Posterior cingulate gyrus (tissue), 11 donors: ENCODE measurements around the gene SNX20.

Experiments used
- DNase-seq, 10 donors: peaks; one replicate each; pipeline versions ENCODE4 v3.0.0 to v3.0.0-alpha.2; 2020 to 2021; ENCODE audit warnings: mixed read lengths in 3 of 10
- intact Hi-C: fragments of 100-400 bp; cut with DNase I; formaldehyde crosslinking; loops from one replicate; pipeline ENCODE4 v1.15.1; 2023

SNX20 gene

DNA sequence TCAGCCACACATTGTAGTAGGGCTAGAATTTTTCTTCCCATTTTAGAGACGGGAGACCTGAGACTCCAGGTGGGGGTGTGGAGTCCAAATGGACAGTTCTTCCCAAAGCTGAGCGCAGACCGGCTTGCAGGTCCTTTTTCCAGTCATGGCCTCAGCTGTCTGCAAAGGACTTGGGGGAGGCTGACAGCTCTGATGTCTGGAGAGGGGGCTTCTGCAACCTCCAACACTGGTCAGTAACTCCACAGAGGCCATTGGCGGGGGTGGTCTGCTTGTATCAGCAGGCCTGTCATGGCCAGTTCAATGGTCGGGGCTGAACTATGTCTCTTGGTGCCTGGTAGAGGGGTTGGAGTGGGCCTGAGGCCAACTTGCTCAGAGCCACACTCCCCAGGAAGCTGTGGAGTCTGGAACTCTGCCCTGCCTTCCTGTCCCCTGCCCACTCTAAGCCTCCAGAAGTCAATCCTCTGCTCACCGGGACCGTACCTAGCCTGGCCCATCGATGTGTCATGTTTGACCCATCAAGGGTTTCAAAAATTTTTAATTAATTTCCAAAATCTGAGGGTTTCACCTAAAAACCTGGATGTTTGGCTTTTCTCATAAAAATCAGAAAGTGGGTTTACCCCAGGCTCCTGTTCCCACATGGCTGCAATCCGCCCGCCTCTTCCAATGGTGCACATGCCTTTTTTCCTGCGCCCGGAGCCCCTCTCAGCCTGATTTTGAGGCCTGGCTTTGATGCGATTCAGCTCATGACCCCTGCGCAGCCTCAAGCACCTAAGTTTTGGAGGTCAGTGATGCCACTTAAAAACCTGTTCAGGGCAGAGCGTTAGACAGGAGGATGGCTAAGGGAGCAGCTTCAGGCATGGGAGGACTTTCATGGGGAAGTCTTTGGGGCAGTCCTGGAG is 39.9 kb downstream of the SNX20 start:
- DNase-seq, result no peak
- intact Hi-C loops, result no loop called here

DNA sequence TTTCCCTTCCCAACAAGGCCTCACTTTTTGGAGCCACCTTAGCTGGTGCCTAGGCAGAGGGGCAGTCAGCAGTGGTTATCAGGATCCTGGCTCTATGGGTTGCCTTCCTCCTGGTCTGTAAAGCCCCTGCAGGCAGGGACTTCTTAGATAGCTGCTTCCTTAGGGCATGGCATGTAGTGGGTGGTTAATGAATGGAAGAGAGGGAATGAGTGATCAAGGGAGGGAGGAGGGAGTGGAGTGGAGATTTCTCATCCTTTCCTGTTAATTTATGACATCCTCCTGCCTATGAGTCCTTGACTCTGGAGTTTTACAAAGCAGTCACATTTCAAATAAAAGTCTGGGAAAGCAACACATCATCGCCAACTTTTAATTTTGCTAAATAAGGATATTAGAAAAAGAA is 40.7 kb downstream of the SNX20 start:
- DNase-seq, result no peak
- intact Hi-C loops, result no loop called here

DNA sequence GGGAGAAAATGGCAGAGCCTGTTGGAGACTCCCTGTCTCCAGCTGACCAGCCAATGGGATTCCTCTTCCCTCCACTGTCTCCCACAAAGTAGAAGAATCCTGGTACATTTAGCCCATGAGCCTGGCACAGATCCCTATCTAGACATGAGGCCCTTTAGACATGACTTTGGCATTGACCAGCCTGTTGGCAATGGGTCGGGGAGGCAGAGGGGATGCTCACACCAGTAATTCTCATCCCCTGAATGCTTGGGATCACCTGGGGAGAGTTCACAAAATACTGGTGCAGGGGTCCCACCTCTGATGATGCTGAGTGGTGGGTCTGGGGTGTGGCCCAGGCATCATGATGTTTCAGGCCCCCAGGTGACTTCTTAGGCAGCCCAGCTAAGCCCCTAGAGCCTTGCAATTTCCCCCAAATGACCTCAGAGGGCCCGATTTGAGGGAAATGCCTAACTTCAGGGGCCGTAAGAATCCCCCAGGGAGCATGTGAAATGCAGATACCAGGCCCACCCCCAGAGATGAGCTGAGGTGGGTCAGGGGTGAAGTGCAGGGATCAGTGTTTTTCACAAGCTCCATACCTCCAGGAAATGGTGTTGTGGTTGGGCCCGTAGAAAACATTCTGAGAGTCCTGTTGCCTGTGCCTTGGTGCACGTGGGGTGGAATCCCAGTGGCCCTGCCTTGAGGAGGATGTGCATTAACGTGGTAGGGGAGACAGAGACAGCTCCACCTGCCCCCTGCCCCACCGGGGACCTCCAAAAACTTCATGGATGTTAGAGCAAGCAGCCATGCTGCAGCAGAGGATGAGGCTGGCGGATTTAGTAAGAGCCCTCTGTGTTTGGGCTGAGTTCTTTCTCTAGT is 42.1 kb downstream of the SNX20 start:
- no peak for DNase-seq
- intact Hi-C loops, result no loop called here

DNA sequence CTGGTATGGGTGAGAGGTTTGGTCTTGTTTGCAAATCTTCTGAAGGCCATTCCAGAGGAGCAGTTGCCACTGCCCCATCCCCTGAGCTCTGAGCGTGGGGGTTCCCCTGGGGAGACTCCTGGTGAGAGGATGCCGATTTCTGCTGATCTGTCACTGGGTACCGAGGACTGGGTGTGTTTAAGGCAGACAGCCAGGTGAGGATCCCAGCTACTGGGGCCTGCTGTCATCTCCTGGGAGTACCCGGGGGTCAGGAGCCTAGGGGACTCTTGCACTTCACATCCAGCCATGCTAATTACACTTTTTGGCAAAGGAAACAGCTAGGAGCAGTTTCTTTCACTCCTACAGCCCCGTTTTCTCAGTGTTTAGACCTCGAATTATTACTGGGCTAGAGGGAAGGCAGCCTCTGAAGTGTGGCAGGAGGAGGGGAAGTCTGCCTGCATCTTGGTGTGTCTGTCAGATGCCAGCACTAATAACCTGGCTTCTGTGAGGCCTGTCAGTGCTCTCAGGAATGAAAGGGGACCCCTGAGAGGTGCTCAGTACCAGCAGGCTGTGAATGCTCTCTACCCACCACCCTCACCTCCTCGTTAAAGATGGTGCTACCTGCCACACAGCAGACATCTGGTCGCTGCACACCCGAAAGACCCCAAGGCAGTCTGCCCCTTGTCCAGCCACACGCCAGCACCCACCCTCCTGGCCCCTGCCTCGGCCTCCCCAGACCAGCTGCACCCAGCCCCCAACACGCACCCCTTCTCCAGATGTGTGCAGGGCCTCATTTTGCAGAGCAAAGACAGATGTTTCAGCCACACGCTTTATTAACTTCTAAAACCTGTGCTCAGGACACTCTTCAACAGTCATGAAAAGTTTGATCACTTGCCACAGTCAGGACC is 43.2 kb downstream of the SNX20 start:
- DNase-seq, result no peak
- intact Hi-C loops, result no loop called here

DNA sequence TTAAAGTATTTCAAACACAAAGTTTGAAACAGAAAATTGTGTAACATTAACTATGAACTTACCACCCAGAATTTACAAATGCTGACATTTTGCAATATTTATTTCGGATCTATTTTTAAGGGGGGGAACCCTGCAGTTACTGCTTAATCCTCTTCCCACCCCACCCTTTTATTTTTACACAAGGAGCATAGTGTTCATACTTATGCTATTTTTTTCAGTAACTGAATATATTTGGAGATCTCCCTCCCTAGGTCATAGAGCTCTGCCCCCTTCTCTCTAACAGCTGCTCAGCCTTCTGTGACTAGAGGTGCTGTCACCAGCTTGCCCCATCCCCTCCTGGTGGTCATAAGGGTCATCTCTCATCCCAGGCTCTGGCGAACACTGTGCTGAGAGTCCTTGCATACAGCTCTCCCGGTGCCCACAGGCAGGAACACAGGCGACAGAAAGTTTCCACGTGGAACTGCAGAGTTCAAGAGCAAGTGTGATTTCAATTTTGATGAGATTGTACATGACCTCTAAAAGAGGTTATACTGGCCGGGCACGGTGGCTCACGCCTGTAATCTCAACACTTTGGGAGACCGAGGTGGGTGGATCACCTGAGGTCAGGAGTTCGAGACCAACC is 44.2 kb downstream of the SNX20 start:
- DNase-seq, result no peak
- intact Hi-C loops, result no loop called here

DNA sequence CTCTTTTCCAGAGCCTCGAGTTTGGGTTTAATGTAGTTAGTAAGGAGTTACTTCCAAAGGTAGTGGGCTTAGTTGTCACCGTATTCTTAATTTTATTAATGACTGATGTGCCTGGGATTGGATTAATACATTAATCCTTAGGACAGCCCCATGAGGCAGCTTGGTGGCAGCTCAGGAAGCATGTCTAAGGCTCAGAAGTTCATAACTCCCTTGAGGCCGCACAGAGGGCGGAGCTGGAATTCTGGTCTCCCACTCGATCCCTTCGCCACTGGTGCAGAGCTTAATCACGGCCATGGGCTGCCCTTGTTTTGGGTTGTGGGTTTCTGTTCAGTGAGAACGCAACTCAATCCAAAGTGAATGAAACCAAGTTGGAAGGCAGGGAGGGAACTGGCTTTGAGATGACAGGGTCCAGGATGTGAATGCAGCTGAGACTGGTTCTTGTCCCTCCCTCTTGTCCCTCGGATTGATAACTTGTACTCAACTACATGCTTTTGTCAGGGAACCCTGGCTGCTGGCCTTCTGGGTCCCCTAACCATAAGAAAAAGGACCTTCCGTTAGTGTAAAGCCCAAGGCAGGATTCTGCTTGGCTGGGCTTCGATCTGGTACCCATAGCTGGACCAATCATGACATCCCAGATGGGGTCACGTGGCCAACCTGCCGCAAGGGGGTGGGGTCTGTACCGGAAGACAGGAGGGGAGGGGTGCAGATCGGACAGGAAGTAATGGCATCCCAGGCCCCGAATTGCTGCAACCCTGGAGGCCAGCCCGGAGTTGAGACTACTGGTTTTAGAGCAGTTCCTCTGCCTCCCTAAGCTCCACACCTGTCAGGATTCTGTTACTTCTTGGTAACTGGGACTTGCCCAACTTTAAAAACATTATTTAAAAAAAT is 45.4 kb downstream of the SNX20 start:
- no peak for DNase-seq
- intact Hi-C loops, result no loop called here

DNA sequence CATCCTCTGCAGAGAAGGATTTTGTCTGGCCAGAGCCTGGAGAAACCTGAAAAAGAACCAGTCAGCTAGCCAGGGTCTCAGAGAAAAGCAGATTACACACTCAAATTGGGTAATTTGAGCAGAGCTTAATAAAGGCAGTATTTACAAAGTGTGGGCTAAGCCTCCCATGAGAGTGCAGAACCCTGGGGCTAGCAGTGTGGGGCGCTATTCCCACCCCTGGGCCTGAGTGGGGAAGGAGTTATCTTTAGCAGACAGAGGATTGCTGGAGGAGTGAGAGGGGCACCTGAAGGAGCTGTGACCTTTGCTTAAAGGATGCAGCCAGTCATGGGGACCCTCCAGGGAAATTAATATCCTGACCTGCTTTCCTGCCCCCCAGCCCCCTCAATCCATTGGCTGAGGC is 46.2 kb downstream of the SNX20 start:
- intact Hi-C loops, result no loop called here
- no peak for DNase-seq

DNA sequence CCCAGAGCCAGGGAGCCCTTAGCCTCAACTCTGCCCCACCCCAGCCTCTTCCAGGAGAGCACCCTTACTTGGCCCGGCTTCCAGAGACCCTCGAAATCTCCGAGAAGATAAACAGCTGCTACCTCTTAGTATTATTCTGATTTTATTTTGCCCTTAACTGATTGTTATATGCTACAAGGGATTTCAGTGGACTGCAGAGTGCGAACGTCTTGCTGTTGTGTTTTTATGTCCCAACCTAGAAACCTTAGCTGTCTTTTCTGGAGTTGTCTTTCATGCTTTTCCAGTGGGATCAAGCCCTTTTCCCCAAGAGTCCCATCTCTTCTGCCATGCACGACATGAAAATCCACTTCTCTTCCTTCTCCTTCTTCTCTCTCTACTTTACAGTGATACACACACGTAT is 47.0 kb downstream of the SNX20 start:
- no peak for DNase-seq
- intact Hi-C loops, result no loop called here

DNA sequence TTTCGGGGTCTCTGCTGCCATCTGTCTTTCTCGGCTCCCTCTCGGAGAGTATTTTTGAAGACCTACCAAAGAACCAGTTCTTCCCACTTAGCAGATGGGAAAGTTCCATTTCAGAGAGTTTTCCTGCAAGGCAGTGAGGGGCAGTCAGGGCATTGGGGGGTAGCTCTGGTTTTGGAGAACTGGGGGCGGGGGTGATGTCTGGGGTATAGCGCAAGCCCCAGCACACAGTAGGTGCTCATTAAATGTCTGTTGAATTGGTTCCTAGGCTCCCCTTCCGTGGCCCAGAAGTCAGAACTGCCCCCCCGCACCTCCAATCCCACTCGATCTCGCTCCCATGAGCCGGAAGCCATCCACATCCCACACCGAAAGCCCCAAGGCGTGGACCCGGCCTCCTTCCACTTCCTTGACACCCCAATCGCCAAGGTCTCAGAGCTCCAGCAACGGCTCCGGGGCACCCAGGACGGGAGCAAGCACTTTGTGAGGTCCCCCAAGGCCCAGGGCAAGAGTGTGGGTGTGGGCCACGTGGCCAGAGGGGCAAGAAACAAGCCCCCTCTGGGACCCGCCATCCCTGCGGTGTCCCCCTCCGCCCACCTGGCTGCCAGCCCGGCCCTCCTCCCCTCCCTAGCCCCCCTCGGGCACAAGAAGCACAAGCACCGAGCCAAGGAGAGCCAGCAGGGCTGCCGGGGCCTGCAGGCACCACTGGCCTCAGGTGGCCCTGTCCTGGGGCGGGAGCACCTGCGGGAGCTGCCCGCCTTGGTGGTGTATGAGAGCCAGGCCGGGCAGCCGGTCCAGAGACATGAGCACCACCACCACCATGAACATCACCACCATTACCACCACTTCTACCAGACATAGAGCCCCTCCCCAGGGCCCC is 47.9 kb downstream of the SNX20 start:
- DNase-seq, result no peak

DNA sequence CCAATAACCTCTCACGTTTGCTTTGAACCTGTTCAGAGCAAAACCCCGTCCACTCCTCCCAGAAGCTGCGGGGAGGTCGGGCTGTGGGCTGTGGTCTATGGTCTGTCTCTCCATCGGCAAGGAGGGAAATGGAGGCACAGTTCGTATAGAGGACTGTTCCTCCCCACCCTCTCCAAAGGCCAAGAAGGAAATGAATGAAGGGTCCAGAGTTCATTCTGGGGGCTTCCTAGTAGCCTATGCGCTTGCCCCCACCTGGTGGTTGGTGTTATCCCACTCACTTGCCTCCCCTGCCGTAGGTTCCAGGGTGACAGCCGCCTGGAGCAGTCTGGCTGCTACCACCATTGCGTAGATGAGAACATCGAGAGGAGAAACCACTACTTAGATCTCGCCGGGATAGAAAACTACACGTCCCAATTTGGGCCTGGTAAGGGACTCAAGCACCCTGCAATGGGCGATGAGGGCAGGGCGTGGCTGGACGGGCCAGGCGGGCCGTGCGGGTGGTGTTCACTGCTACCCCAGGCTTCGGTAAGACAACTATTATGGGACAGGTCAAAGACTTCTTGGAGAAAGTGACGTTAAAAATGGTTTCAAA is 49.0 kb downstream of the SNX20 start:
- intact Hi-C loops, result no loop called here
- no peak for DNase-seq

More for the DNA sequence above, 47.9 kb downstream of the SNX20 start:
- intact Hi-C loops, result no loop called here

DNA sequence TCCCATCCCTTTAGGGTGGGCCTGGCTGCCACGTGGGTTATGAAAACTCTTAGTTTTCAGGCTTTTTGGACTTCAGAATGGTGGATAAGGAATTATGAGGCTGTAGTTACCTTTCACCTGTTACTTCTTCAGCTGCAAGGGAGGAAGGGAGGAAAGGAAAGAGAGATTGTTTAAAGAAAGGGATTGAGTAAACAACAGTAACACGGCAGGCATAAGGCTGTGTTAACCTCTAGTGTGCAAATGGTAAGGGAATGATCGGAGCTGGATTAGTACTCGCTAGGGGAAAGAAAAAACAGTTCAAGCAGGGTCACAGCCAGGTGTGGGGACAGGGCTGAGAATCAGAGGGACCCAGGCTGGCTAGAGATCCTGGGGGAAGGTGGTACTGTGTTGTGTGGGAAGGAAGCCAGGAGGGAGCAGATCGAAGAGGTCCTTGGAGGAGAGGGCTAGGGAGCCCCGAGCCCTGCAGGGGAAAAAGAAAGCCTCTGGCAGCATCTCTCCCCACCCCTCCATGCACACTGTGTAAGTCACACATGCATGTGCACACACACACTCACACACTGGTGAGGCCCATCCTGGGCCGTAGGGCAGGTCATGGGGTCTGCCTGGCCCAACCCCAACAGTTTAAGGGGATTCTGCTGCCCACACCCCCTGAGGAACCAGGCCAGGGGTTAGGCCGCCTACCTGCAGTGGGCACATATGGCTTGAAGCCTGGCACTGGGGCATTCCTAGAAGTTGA is 49.7 kb downstream of the SNX20 start:
- no peak for DNase-seq
- intact Hi-C loops, result no loop called here

DNA sequence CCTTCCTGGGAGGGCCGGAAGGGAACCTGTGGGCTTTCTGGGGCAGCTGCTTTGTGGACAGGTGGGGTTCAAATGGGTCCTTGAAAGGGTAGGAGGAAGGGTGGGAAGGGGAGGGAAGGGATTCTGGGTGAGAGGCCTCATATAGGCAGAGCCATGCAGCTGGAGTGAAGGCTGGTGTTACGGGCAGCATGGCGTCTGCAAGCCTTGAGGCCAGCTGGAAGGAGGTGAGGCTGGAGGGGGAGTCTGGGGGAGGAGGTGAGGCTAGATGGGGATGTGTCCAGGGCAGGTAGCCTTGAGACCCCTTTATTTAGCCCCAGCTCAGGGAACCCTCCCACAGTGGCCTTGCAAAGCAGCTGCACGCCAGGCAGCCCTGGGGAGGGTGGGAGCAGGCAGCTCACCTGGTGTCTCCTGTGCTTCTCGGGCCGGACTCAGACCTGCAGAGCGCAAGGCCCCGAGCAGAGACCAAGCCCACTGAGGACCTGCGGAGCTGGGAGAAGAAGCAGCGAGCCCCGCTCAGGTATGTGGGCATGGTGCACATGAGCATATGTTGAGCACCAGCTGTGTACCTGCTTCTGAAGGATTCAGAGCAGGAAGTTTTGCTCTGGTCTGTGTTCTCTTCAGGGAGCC is 50.6 kb downstream of the SNX20 start:
- intact Hi-C loops, result no loop called here

DNA sequence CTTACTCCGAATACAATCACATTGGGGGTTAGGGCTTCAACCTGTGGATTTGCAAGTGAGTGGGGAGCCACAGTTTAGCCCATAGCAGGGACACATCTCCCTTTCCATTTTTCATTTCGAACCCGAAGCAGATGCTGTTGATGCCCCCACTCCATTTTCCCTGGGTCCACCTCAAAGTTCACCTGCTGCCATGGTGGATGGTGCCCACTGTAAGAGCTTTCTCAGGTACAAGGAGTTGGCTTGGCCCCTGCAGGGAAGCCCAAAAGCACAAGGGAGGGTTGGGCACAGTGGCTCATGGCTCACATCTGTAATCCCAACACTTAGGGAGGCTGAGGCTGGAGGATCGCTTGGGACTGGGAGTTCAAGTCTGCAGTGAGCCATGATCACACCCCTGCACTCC is 51.8 kb downstream of the SNX20 start:
- DNase-seq, result peak in 2 of 10 donors; percentile 12 to 21
- intact Hi-C loops, result no loop called here

More for the DNA sequence above, 50.6 kb downstream of the SNX20 start:
- DNase-seq, result peak in 1 of 10 donors; percentile 78

DNA sequence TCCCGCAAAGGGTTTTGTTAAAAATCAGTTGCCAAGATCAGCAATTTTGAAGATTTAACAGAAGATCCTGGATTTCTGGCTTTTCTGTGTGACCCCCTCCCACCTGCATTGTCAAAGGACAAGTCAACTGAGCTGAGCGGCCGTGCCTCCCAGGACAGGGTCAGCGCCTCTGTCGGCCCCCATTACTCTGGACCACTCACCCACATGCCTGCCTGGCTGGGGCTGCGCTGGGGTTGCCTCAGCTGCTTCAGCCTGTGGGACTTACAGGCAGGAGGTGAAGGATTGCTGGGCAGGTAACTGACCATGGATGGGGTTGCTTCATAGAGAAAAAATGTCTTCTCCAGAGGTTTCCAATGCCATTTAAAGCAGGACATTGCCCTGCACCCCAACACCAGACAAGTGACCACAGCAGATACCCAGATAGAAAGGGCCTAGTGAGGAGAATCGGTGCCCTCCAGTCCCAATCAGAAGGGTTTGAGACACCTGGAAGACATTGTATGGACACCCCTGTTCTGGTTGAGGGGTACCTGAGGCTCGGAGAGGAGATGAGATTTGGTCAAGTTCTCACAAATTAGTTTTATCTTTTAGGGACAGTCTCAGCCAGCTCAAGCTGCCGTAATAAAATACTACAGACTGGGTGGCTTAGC is 52.8 kb downstream of the SNX20 start:
- DNase-seq, result peak in 2 of 10 donors; percentile 46 to 69
- intact Hi-C loops, result no loop called here

DNA sequence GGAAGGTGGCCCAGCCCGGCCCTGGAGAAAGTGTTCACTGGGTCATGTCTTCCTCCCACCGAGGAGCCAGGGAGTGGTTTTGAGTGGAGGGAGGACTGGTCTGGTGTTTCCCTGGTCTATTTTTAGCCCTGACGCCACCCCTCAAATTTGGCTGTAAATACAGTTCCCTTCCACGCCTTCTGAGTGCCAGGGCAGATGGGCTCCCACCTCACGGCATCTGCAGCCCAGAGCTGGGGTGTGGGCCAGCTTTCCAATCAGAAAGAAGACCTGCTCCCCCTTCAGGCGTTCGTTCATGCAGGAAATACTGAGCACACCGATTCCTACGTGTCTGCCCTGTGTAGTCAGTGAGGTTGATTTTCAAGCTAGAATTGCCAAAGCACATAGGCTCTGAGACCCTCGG is 53.7 kb downstream of the SNX20 start:
- DNase-seq, result peak in 2 of 10 donors; percentile 53 to 82
- intact Hi-C loops, result no loop called here

DNA sequence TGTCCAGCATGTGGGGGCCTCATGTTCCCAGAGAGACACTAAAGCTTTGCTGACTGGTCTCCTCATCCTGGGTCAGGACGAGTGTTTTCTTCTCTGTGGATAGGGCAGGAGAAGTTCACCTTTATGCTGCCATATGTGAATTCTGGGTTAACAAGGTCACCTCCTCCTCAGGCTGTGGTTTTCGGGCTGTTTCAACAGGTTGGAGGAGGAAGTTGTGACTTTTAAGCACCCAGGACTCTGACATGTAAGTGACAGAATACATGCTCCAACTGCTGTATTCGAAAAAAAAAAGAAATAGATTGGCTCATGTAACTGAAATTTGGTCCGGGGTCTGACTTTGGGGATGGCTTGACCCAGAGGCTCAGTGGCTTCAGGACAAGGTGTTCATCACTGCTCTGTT is 54.2 kb downstream of the SNX20 start:
- intact Hi-C loops, result no loop called here
- DNase-seq, result no peak
